Activated CD4-positive, alpha-beta T cell treated with anti-CD3 and anti-CD28 coated beads, Interleukin-2, amount 50 U/mL, for 48 hours (primary cell): ENCODE data around the gene AKAP10.
"Not testable (repeated sequence)": the region's sequence is repeated elsewhere in the genome, so short reads cannot be mapped to it uniquely, and the experiment has no call there.

Source experiments
- DNase-seq, 2 experiments: peaks; one replicate each; pipeline ENCODE4 v3.0.0-alpha.2; 2020

AKAP10 gene

GRCh38 chr17:19977293-19978208, at the start of gene AKAP10:
Gene AKAP10, minus strand, starts transcription at chr17:19977828. Its CDS starts 149 bp downstream, at chr17:19977679.
- peak; percentile 98 for DNase-seq

- DNase-seq, result no peak
Measured at GRCh38 chr17:20026960-20027359, 49.3 kb upstream of the AKAP10 start.

- DNase-seq, result no peak
Measured at GRCh38 chr17:20022701-20023100, 45.1 kb upstream of the AKAP10 start.

GRCh38 chr17:20016475-20016992, 38.9 kb upstream of the AKAP10 start:
- DNase-seq, result not testable (repeated sequence)

GRCh38 chr17:20012017-20012536, 34.4 kb upstream of the AKAP10 start:
- DNase-seq, result no peak

GRCh38 chr17:20010936-20011335, 33.3 kb upstream of the AKAP10 start:
- DNase-seq, result no peak

GRCh38 chr17:20010099-20010863, 32.7 kb upstream of the AKAP10 start:
- DNase-seq, result peak in 1 of 2 experiments; percentile 7

- peak; percentile 86 to 89 for DNase-seq
Measured at GRCh38 chr17:20009302-20010098, 31.9 kb upstream of the AKAP10 start, which contains the start of gene SPECC1. Gene SPECC1, plus strand, starts transcription at chr17:20009359. Its CDS starts 87,293 bp downstream, at chr17:20096652.

- DNase-seq, result no peak
Measured at GRCh38 chr17:20009052-20009301, 31.3 kb upstream of the AKAP10 start.

- DNase-seq, result peak; percentile 32 to 35
Measured at GRCh38 chr17:20008242-20009051, 30.8 kb upstream of the AKAP10 start.

- DNase-seq, result no peak
Measured at GRCh38 chr17:19996502-19996901, 18.9 kb upstream of the AKAP10 start.

GRCh38 chr17:19996086-19996485, 18.5 kb upstream of the AKAP10 start:
- no peak for DNase-seq

- peak; percentile 78 to 83 for DNase-seq
Measured at GRCh38 chr17:19992803-19993713, 15.4 kb upstream of the AKAP10 start.

GRCh38 chr17:19991252-19991885, 13.7 kb upstream of the AKAP10 start:
- DNase-seq, result no peak

GRCh38 chr17:19987897-19988296, 10.3 kb upstream of the AKAP10 start:
- no peak for DNase-seq

GRCh38 chr17:19986941-19987861, 9.6 kb upstream of the AKAP10 start:
- DNase-seq, result no peak

- DNase-seq, result no peak
Measured at GRCh38 chr17:19979917-19980770, 2.5 kb upstream of the AKAP10 start.

GRCh38 chr17:19978805-19979211, 1.2 kb upstream of the AKAP10 start:
- no peak for DNase-seq
